Lung (tissue), 12 donors: ENCODE results near the gene PACRG. TPM values are rescaled to one million over a fixed set of nuclear protein-coding genes. Genes with fewer than 3 reads are reported as not detected.

Source experiments
- ATAC-seq: fragments of 200-7000 bp; cut with Tn5 transposase; one replicate; pipeline ENCODE4 v1.9.1; 2020; ENCODE audit warnings: moderate number of reproducible peaks; ENCODE audit not compliant: insufficient read depth, low FRiP score
- DNase-seq, 3 donors: peaks; one replicate each; pipeline ENCODE4 v3.0.0-alpha.2; 2013 to 2017
- H3K27ac ChIP-seq, 2 donors: one replicate each; pipeline ENCODE4 v1.5.1; 2013; ENCODE audit warnings: mild to moderate bottlenecking in 2 of 2, moderate library complexity in 2 of 2, control low read depth in 1 of 2, inconsistent platforms in 1 of 2, low read depth in 1 of 2, low read length in 1 of 2
- H3K27me3 ChIP-seq, 3 donors: one replicate each; pipeline ENCODE4 v1.5.1; 2013; ENCODE audit warnings: low read length in 2 of 3; ENCODE audit not compliant: control insufficient read depth in 3 of 3, insufficient read depth in 3 of 3
- H3K36me3 ChIP-seq, 4 donors: one replicate each; pipeline ENCODE4 v1.5.1; 2013; ENCODE audit warnings: low read length in 4 of 4, mild to moderate bottlenecking in 1 of 4, moderate library complexity in 1 of 4; ENCODE audit not compliant: control insufficient read depth in 4 of 4, insufficient read depth in 4 of 4
- H3K4me1 ChIP-seq, 5 donors: one replicate each; pipeline ENCODE4 v1.5.1; 2013; ENCODE audit warnings: low read length in 5 of 5, mild to moderate bottlenecking in 2 of 5, moderate library complexity in 1 of 5; ENCODE audit not compliant: control insufficient read depth in 5 of 5, insufficient read depth in 5 of 5
- H3K4me3 ChIP-seq: one replicate; pipeline ENCODE4 v1.5.1; 2013; ENCODE audit warnings: mild to moderate bottlenecking, control low read depth, moderate library complexity
- H3K9ac ChIP-seq, 2 donors: one replicate each; pipeline ENCODE4 v1.5.1; 2013; ENCODE audit warnings: low read length in 2 of 2, control low read depth in 1 of 2; ENCODE audit not compliant: insufficient read depth in 1 of 2
- H3K9me3 ChIP-seq, 4 donors: one replicate each; pipeline ENCODE4 v1.5.1; 2013; ENCODE audit warnings: low read length in 3 of 4, mild to moderate bottlenecking in 1 of 4, moderate library complexity in 1 of 4; ENCODE audit not compliant: control insufficient read depth in 4 of 4, insufficient read depth in 3 of 4
- WGBS, 2 donors: extraction: QIAGEN DNeasy Blood & Tissue Kit; methylation state at CpG; one replicate each; pipeline ENCODE4 v1.1.7; 2013; 5-methylcytosine and 5-hydroxymethylcytosine counted together
- polyA plus RNA-seq, 2 donors: library from polyadenylated mRNA; stranded (reverse); fragments of 200-250 nt; gene quantifications; one replicate each; pipeline ENCODE4 v1.2.1, GENCODE V29; 2013
- total RNA-seq, 2 donors: library from RNA; depleted of rRNA in 1 of 2; stranded (reverse); fragments of >200 nt in 1 of 2; gene quantifications; one replicate each; pipeline ENCODE4 v1.2.1, GENCODE V29; 2014 to 2021
- TF ChIP-seq, protein P1 (sequence below): IDR thresholded peaks from 2 replicates; pipeline ENCODE4 v1.5.1; 2012; ENCODE audit warnings: mild to moderate bottlenecking; ENCODE audit errors: control extremely low read depth, extremely low read depth
- donor health status: control.
- donor health status: control.
- donor health status: Bipolar disorder and iron deficiency.
- donor health status: healthy.
- donor health status: DM: yes; HTN: yes; CAD: no.

Gene PACRG
- total and polyA plus RNA-seq, 4 donors: 3.8 to 26.6 (median 7.4) TPM

GRCh38 chr6:163053667-163054344 lies 326.0 kb downstream of the PACRG start:
- 94% methylated on average over 11 of the region's 11 CpGs for WGBS, 2 donors
- H3K9ac ChIP-seq: no peak overlapping the region
- H3K4me3 ChIP-seq: no peak overlapping the region
- H3K36me3 ChIP-seq: no peaks in the 10 kb centered on the region
- H3K4me1 ChIP-seq: no peaks in the 10 kb centered on the region
- no peaks in the 10 kb centered on the region for H3K27me3 ChIP-seq
- DNase-seq: no peak
- ATAC-seq: no peak
- no peak overlapping the region for H3K27ac ChIP-seq
- TF ChIP-seq, protein P1, sequence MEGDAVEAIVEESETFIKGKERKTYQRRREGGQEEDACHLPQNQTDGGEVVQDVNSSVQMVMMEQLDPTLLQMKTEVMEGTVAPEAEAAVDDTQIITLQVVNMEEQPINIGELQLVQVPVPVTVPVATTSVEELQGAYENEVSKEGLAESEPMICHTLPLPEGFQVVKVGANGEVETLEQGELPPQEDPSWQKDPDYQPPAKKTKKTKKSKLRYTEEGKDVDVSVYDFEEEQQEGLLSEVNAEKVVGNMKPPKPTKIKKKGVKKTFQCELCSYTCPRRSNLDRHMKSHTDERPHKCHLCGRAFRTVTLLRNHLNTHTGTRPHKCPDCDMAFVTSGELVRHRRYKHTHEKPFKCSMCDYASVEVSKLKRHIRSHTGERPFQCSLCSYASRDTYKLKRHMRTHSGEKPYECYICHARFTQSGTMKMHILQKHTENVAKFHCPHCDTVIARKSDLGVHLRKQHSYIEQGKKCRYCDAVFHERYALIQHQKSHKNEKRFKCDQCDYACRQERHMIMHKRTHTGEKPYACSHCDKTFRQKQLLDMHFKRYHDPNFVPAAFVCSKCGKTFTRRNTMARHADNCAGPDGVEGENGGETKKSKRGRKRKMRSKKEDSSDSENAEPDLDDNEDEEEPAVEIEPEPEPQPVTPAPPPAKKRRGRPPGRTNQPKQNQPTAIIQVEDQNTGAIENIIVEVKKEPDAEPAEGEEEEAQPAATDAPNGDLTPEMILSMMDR: no peak
- H3K9me3 ChIP-seq: peaks cover 0 to 6% (median 0%) of the 10 kb centered on the region in 4 donors

GRCh38 chr6:163054641-163055040 lies 326.9 kb downstream of the PACRG start:
- Histone ChIP-seq H3K4me1 (no peaks in the 10 kb centered on the region), H3K27ac (no peak overlapping the region), H3K9ac (no peak overlapping the region), H3K36me3 (no peaks in the 10 kb centered on the region), H3K4me3 (no peak overlapping the region), H3K9me3 (peaks cover 0 to 6% (median 0%) of the 10 kb centered on the region in 4 donors), H3K27me3 (no peaks in the 10 kb centered on the region)
- no peak for DNase-seq
- TF ChIP-seq, protein P1: no peak
- WGBS, 2 donors: 94 to 97% methylated on average over 5 of the region's 5 CpGs
- ATAC-seq: no peak

GRCh38 chr6:163057260-163057659 lies 329.5 kb downstream of the PACRG start:
- Histone ChIP-seq H3K27me3 (no peaks in the 10 kb centered on the region), H3K4me3 (no peak overlapping the region), H3K27ac (no peak overlapping the region), H3K36me3 (no peaks in the 10 kb centered on the region), H3K4me1 (no peaks in the 10 kb centered on the region), H3K9ac (no peak overlapping the region), H3K9me3 (peaks cover 0 to 6% (median 0%) of the 10 kb centered on the region in 4 donors)
- ATAC-seq (no peak), DNase-seq (no peak)
- TF ChIP-seq, protein P1: no peak
- WGBS, 2 donors: 88 to 92% methylated on average over 2 of the region's 2 CpGs

- Histone ChIP-seq H3K36me3 (no peaks in the 10 kb centered on the region), H3K9me3 (no peaks in the 10 kb centered on the region), H3K4me1 (peaks cover 0 to 4% (median 0%) of the 10 kb centered on the region in 5 donors), H3K9ac (no peak overlapping the region), H3K27ac (no peak overlapping the region), H3K27me3 (no peaks in the 10 kb centered on the region), H3K4me3 (no peak overlapping the region)
- DNase-seq: no peak
- ATAC-seq: no peak
- TF ChIP-seq, protein P1: no peak
- WGBS, 2 donors: 79 to 91% methylated on average over 2 of the region's 2 CpGs
Measured at GRCh38 chr6:163062790-163063189, 335.0 kb downstream of the PACRG start.
